HEK293T (cell line): ENCODE measurements around the gene CTSH.

Source experiments
- CTCF ChIA-PET: fragments of 350-600 bp; formaldehyde crosslinking; extraction: SDS; loops from one replicate; lab custom pipeline; 2021; ENCODE audit warnings: antibody characterized with exemption, inconsistent platforms; lab: Yijun Ruan, JAX
- POLR2A ChIA-PET: fragments of 350-600 bp; formaldehyde crosslinking; extraction: SDS; loops from one replicate; lab custom pipeline; 2020; ENCODE audit warnings: antibody characterized with exemption, inconsistent platforms; lab: Yijun Ruan, JAX
- DNase-seq: peaks from one replicate; pipeline ENCODE4 v3.0.0; 2012; ENCODE audit warnings: mixed read lengths; ENCODE audit errors: extremely low spot score
- ARNT ChIP-seq: fragments of 450-650 bp; IDR thresholded peaks from 2 replicates; pipeline ENCODE4 v1.6.1; 2017; ENCODE audit warnings: mild to moderate bottlenecking
- BHLHE40 ChIP-seq: fragments of 450-650 bp; IDR thresholded peaks from 2 replicates; pipeline ENCODE4 v1.6.1; 2016; ENCODE audit warnings: mild to moderate bottlenecking, moderate library complexity, borderline replicate concordance
- CTBP1 ChIP-seq: fragments of 450-650 bp; IDR thresholded peaks from 2 replicates; pipeline ENCODE4 v1.6.1; 2016; ENCODE audit warnings: borderline replicate concordance
- ELF4 ChIP-seq: fragments of 450-650 bp; IDR thresholded peaks from 2 replicates; pipeline ENCODE4 v1.6.1; 2017; ENCODE audit warnings: antibody characterized with exemption
- FOXA1 ChIP-seq: fragments of 450-650 bp; IDR thresholded peaks from 2 replicates; pipeline ENCODE4 v1.6.1; 2016; ENCODE audit warnings: mild to moderate bottlenecking
- FOXK2 ChIP-seq: fragments of 450-650 bp; IDR thresholded peaks from 2 replicates; pipeline ENCODE4 v1.6.1; 2016; ENCODE audit warnings: mild to moderate bottlenecking
- FOXM1 ChIP-seq: fragments of 450-650 bp; IDR thresholded peaks from 2 replicates; pipeline ENCODE4 v1.6.1; 2017; ENCODE audit warnings: mild to moderate bottlenecking, borderline replicate concordance
- HDGF ChIP-seq: fragments of 450-650 bp; IDR thresholded peaks from 2 replicates; pipeline ENCODE4 v1.6.1; 2017; ENCODE audit warnings: antibody characterized with exemption, borderline replicate concordance
- L3MBTL2 ChIP-seq: fragments of 450-650 bp; conservative IDR thresholded peaks from 2 replicates; pipeline ENCODE4 v1.6.1; 2016; ENCODE audit warnings: mild to moderate bottlenecking
- LEF1 ChIP-seq: fragments of 450-650 bp; IDR thresholded peaks from 2 replicates; pipeline ENCODE4 v1.6.1; 2017; ENCODE audit warnings: mild to moderate bottlenecking, borderline replicate concordance
- NFRKB ChIP-seq: fragments of 450-650 bp; IDR thresholded peaks from 2 replicates; pipeline ENCODE4 v1.6.1; 2016; ENCODE audit warnings: mild to moderate bottlenecking, moderate library complexity
- SP1 ChIP-seq: fragments of 450-650 bp; IDR thresholded peaks from 2 replicates; pipeline ENCODE4 v1.6.1; 2017
- SUZ12 ChIP-seq: fragments of 450-650 bp; IDR thresholded peaks from 2 replicates; pipeline ENCODE4 v1.6.1; 2016; ENCODE audit warnings: mild to moderate bottlenecking
- TARDBP ChIP-seq: fragments of 450-650 bp; IDR thresholded peaks from 2 replicates; pipeline ENCODE4 v1.6.1; 2016
- ZNF384 ChIP-seq: fragments of 450-650 bp; IDR thresholded peaks from 2 replicates; pipeline ENCODE4 v1.6.1; 2016
- TF ChIP-seq, protein P1 (sequence below): fragments of 450-650 bp; IDR thresholded peaks from 2 replicates; pipeline ENCODE4 v1.6.1; 2016

CTSH gene

DNA sequence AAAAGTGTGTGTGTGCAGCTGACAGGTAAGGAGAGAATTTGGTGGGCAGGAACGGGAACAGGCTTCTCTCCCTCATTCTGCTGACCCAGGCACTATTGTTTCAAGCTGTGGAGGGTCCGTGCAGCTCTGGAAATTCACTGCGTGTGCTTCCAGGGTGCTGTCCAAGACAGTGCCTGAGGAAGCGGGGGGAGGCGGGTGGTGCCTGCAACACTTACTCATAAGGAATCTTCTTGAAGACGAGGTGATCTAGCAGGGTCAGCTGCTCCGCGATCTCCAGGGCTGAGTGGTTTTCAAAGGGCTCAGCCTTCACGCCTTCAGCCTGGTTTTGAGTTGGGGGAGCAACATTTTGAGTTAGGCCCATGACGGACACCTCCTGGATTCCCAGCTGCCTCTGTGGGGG is 46.6 kb upstream of the CTSH start:
- CTCF ChIA-PET: interaction anchor here (1.3 kb wide), 1 partner anchor 83 kb away, joined by 3 read pairs; no protein-coding TSS in a partner anchor
- DNase-seq: no peak
- POLR2A ChIA-PET: no interaction called here
- TF ChIP-seq FOXA1 (no peak), CTBP1 (no peak), FOXM1 (no peak), HDGF (no peak), TARDBP (no peak), ZNF384 (no peak), NFRKB (no peak), FOXK2 (no peak), BHLHE40 (no peak), L3MBTL2 (no peak), ARNT (no peak), LEF1 (no peak), SP1 (no peak), ELF4 (no peak), SUZ12 (no peak)
- TF ChIP-seq, protein P1, sequence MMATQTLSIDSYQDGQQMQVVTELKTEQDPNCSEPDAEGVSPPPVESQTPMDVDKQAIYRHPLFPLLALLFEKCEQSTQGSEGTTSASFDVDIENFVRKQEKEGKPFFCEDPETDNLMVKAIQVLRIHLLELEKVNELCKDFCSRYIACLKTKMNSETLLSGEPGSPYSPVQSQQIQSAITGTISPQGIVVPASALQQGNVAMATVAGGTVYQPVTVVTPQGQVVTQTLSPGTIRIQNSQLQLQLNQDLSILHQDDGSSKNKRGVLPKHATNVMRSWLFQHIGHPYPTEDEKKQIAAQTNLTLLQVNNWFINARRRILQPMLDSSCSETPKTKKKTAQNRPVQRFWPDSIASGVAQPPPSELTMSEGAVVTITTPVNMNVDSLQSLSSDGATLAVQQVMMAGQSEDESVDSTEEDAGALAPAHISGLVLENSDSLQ: no peak

DNA sequence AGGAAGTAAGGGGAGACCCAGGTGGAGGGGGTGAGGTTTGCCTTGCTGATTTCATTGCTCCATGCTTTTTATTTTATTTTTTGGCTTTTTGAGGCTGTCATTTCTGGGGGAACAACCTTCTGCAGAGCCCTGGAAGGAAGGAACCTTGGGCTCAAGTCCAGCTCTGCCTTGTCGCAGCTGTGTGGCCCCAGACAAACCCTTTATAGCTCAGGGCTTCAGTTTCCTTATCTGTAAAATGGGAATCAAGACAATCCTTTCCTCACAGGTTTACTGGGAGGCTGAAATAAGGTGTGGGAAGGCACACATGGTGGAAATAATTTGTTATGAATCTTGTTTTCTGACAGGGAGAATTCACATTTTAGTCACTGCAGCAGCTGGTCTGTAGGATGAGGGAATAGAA is 45.4 kb upstream of the CTSH start:
- POLR2A ChIA-PET: no interaction called here
- CTCF ChIA-PET: interaction anchor here (1.3 kb wide), 1 partner anchor 82 kb away, joined by 3 read pairs; no protein-coding TSS in a partner anchor
- no peak for DNase-seq
- TF ChIP-seq BHLHE40: no peak
- no peak for TF ChIP-seq ZNF384
- TF ChIP-seq SP1: no peak
- no peak for TF ChIP-seq NFRKB
- TF ChIP-seq TARDBP: no peak
- TF ChIP-seq L3MBTL2: no peak
- TF ChIP-seq SUZ12: no peak
- no peak for TF ChIP-seq ARNT
- TF ChIP-seq HDGF: no peak
- no peak for TF ChIP-seq ELF4
- TF ChIP-seq LEF1: no peak
- TF ChIP-seq CTBP1: no peak
- TF ChIP-seq FOXA1: no peak
- no peak for TF ChIP-seq FOXK2
- no peak for TF ChIP-seq FOXM1

DNA sequence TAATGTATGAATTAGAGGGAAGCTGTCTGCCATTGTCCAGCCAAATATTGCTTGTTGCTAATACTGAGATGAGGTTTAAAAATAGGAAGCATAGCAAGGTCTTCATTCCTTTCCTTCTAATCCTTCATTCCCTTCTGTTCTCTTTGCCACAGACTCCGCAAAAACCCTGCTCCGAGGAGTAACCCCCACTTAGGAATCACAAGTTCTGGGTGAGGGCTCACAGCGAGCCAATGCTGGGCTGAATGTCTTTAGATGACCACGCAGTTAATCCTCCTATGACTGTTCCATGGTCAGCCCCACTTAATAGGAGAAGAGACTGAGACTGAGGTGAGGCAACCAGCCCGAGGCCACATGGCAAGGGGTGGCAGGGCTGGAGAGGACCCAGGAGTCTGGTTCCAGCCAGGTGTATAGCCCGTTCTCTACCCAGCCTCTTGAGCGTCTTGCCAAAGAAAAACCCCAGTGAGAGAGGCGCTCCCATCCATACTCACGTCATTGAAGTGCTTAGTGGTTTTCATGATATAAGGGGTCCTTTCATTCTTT is 44.9 kb upstream of the CTSH start:
- no peak for DNase-seq
- CTCF ChIA-PET: interaction anchor here (1.5 kb wide), 1 partner anchor 10 kb away, joined by 7 read pairs; no protein-coding TSS in a partner anchor
- POLR2A ChIA-PET: no interaction called here
- TF ChIP-seq FOXK2 (no peak), LEF1 (no peak), FOXM1 (no peak), ARNT (no peak), FOXA1 (no peak), SUZ12 (no peak), HDGF (no peak), ELF4 (no peak), L3MBTL2 (no peak), NFRKB (no peak), SP1 (no peak), TARDBP (no peak), CTBP1 (no peak), ZNF384 (no peak), BHLHE40 (no peak)
- TF ChIP-seq, protein P1: no peak

DNA sequence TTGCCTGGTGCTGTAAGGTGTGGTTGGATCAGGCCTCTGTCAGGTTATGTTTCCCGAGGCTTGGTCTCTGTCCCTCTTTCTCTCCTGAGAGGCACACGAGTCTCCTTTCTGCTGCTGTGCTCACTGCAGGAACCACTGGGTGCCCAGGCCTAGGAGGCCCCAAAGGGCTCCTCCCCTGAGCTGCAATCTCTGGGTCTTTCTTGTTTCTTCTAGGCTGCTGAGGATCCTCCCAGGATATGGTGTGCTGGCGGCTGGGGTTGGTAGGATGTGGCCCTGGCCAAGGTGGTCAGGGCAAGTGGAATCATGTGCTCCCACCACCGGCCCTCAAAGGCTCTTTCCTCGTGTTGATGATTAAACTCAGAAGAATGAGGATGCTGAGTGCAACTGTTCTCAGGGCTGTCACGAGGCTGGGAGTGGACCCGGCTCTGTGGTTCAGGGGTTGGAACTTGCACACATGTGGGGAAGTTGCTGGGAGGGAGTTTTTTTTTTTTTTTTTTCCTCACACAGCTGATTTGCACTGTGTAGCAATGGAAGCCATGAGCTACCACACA is 43.6 kb upstream of the CTSH start:
- POLR2A ChIA-PET: no interaction called here
- no peak for DNase-seq
- no peak for TF ChIP-seq ZNF384
- TF ChIP-seq NFRKB: no peak
- TF ChIP-seq HDGF: no peak
- no peak for TF ChIP-seq ELF4
- no peak for TF ChIP-seq FOXA1
- TF ChIP-seq LEF1: no peak
- no peak for TF ChIP-seq BHLHE40
- no peak for TF ChIP-seq CTBP1
- CTCF ChIA-PET: interaction anchor here (0.6 to 1.5 kb wide), 3 partner anchors 9 to 414 kb away, joined by 3 to 7 read pairs (median 3); no protein-coding TSS in a partner anchor

DNA sequence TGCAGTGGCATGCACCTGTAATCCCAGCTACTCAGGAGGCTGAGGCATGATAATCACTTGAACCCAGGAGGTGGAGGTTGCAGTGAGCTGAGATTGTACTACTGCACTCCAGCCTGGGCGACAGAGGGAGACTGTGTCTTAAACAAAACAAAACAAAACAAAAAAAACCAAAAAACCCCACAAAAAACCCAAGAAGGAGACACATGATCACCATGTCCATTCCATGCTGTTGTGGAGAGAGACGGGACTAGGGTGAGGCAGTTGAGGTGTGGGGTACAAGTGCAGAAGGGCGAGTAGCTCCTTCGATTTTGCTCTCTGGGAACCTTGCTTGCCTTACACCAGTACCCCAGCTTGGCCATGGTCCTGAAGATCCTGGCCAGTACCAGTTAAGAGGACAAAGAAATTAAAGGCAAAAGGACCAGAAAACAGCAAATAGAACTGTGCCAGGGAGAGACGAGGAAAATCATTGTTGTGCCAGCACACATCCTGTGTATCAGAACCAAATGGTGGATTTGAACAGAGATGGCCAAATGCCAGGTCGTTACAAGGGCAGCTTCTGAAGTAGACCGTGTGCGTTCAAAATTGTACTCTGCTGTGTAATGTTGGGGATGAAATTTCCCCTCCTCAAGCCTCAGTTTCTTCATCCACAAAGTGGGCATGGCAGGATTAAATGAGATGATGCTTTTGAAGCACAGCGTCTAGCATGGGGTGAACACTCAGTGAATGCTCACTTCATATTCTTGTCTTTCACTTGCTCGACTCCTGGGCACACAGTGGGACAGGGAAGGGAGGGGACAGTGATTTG is 42.9 kb upstream of the CTSH start:
- no peak for TF ChIP-seq LEF1
- TF ChIP-seq CTBP1: no peak
- no peak for TF ChIP-seq HDGF
- TF ChIP-seq ARNT: no peak
- TF ChIP-seq L3MBTL2: no peak
- TF ChIP-seq FOXA1: no peak
- TF ChIP-seq SUZ12: no peak
- TF ChIP-seq FOXM1: no peak
- no peak for TF ChIP-seq TARDBP
- TF ChIP-seq BHLHE40: no peak
- no peak for TF ChIP-seq ELF4
- no peak for TF ChIP-seq ZNF384
- TF ChIP-seq NFRKB: no peak
- TF ChIP-seq SP1: no peak
- TF ChIP-seq FOXK2: no peak
- TF ChIP-seq, protein P1: no peak
- ChIA-PET CTCF (interaction anchor here (1.2 kb wide), 1 partner anchor 197 kb away, joined by 3 read pairs; no protein-coding TSS in a partner anchor), POLR2A (no interaction called here)
- DNase-seq: no peak
